Occipital lobe (tissue), 2 donors: Measurements from ENCODE around the gene AXIN1. TPM values are rescaled to one million over a fixed set of nuclear protein-coding genes. Genes with fewer than 3 reads are reported as not detected.
A peak's percentile ranks its signal among the peaks of the same experiment; 100 is the strongest.
"Not testable (repeated sequence)": the region's sequence is repeated elsewhere in the genome, so short reads cannot be mapped to it uniquely, and the experiment has no call there.

ENCODE experiments used
- DNase-seq: peaks from one replicate; lab custom pipeline; 2025; lab: John Stamatoyannopoulos, UW
- total RNA-seq: library from RNA; depleted of rRNA; stranded (reverse); fragments of >200 nt; gene quantifications from one replicate; pipeline ENCODE4 v1.2.3, GENCODE V29; 2014

The AXIN1 gene
- total RNA-seq, 1 donor from 2014 or later, result 18.7 TPM

DNA sequence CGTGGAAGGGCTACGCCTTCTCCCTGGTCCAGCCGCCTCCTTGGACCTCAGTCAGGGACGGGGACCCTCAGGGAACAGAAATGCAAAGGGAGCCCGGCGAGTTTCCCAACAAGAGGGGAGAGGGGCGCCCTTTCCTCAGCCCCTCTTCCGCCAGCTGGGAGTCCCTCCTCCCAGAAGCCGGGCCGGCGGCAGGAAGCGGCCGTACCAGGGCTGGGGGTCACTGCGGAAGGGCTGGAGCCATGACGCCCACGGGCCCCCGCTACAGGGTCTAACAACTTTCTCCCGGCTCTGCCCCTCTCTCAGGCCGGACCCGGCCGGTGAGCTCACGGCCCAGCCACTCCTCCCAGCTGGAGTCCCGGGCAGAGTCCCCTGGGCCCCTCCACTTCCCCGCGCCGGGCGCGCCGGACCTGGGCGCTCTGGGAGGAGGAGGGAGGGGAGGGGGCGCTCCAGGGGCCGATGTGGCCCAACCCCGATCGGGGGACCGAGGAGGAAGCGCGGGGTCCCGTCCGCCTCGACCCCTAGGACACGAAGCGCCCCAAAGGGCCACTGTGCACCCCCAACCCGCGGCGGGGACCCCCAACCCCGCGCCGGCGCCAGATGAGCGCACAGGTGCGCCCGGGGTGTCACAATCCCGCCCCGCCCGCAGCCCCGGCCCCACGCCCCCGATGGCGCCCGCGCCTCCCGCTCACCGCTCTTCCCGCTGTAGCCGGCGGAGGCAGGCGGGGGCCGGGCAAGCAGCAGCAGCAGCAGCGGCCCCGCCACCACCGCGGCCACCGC lies 28.7 kb upstream of the AXIN1 start:
- DNase-seq, result no peak

DNA sequence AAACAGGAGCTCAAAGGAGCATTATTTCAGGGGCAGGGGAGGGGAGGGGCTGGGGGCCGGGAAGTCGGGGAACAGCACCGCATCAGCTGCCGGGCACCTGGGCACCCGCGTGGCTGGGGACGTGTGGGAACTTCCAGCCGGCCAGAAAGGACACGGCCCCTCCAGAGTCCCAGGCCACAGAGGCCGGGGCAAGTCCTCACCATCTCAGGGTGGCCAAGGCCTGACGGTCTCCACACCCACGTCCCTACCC lies 28.2 kb upstream of the AXIN1 start:
- DNase-seq, result no peak

DNA sequence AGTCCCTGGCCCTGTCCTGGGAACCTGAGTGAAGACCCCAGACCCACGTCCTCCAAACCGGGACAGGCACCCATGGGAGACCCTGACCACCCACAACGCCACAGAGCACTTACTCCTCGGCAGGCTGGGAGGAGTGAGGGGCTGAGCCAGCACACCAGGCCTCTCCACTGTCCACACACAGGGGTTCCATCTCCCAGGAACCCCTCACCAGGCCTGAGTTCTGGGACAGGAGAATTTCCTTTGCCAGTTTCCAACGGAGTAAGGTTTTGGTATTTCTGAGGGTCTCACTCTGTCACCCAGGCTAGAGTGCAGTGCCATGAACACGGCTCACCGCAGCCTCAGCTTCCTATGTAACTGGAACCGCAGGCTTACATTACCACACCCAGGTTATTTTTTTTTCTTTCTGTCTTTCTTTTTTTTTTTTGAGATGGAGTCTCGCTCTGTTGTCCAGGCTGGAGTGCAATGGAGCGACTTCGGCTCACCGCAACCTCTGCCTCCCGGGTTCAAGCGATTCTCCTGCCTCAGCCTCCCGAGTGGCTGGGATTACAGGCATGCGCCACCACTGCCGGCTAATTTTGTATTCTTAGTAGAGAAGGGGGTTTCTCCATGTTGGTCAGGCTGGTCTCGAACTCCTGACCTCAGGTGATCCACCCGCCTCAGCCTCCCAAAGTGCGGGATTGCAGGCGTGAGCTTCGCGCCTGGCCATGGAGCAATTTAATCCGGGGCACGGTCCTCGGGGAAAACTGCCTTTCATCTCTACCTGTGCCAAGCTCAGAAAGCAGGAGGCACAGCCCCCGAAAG lies 27.6 kb upstream of the AXIN1 start:
- no peak for DNase-seq

DNA sequence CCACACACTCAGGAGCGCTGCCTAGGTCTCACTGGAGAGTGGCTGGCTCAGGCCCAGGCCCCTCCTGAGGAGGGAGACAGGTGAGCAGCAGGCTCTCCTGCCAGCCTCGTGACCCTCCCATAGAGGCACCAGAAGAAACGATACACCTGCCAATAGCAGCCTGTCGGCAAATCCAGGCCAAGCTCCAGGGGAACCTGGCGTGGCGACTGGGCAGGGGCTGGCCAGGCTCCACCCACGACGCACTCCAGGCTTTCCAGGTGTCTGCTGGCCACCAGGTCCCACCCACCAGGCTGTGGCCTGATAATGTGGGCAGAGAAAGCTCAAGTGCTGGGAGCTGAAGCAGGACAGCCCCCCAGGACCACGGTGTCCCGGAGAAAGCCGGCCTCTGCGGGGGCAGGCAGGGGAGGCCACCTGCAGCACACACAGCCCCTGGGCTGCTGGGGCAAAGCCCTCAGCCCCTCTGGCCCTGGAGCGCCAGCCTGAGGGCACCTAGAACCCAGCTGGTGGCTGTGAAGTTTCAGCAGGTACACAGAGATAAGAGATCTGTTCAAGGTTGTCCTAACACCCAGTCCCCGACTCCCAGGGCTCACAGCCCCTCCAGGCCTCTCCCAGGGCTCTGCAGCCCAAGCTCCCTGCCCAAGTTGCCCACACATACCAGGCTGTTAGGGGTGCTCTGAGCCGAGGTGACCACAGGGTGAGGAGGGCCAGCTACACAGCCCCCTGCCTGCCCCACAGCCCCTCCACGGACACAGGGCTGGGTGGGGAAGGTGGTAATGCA lies 26.8 kb upstream of the AXIN1 start:
- no peak for DNase-seq

GRCh38 chr16:378821-379182 lies 26.3 kb upstream of the AXIN1 start:
- DNase-seq, result no peak

- DNase-seq, result not testable (repeated sequence)
Measured at GRCh38 chr16:378113-378820, 25.7 kb upstream of the AXIN1 start.

GRCh38 chr16:377419-377951 lies 25.0 kb upstream of the AXIN1 start:
- no peak for DNase-seq

DNA sequence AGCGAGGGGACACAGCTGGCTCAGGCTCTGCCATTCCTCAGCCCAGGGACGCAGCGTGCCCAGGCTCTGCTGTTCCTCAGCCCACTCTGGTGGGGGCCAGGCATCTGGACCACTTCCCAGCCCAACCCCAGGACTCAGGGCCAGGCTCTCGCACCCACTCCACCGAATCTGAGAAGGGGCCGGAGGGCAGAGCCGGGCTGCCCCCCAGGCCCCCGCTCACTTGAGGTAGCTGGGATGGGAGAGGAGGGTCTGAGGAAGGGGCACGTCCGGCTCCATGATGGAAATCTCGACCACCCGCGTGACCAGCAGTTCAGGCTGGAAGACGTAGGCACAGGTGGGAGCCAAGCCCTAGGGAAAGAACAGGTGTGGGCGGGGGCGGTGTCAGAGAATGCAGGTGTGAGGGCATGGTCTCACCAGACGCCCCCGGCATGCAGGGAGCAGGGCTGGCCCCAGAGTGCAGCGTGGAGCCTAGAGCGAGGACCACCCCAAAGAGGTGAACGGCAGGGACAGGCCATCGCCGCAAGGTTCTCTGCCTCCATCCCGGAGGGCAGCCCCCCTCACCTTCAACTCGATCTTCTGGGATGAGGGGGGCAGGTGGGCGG lies 24.4 kb upstream of the AXIN1 start:
- no peak for DNase-seq

DNA sequence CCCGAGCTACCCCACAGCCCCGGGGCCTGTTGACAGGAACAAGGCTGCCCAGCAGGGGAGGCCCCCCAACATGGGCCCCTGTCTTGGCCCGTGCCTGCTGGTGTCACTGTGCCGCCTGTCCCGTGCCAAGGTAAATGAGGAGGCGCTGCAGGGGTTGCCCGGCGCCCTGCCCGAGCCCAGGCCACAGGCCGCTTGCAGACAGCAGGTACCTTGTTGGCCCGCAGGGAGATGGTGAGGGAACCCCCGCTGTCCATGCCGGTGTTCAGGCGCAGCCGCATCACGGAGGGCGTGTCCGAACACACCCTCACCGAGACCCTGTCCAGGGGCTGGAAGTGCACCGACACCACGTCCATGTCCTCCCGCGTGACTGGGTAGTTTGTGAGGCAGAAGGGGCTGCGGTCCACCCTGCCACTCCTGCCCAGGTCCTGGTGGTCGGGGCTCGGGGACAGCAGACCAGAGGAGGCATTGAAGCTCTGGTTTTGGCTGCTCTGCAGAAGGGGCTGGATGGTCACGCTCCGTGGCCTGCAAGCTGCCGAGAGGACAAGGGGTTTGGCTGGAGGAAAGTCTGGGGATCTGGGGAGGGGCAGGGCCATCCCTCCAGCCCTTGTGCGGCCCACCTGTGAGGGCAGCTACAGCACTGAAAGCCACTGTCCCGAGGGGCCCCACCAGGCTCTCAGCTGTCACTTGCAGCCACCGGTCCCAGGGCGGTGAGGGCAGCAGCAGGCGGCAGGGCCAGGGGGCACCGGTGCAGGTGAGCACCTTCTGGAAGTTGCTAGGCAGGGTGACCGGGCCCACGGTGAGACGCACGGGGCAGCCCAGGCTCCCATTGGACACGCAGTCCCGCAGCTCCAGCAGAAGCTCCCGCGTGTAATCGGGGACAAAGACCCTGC lies 23.6 kb upstream of the AXIN1 start:
- DNase-seq, result no peak

GRCh38 chr16:375212-375611 lies 22.7 kb upstream of the AXIN1 start:
- no peak for DNase-seq

- no peak for DNase-seq
Measured at GRCh38 chr16:374616-374926, 22.0 kb upstream of the AXIN1 start.

- DNase-seq, result no peak
Measured at GRCh38 chr16:373848-374615, 21.5 kb upstream of the AXIN1 start.

DNA sequence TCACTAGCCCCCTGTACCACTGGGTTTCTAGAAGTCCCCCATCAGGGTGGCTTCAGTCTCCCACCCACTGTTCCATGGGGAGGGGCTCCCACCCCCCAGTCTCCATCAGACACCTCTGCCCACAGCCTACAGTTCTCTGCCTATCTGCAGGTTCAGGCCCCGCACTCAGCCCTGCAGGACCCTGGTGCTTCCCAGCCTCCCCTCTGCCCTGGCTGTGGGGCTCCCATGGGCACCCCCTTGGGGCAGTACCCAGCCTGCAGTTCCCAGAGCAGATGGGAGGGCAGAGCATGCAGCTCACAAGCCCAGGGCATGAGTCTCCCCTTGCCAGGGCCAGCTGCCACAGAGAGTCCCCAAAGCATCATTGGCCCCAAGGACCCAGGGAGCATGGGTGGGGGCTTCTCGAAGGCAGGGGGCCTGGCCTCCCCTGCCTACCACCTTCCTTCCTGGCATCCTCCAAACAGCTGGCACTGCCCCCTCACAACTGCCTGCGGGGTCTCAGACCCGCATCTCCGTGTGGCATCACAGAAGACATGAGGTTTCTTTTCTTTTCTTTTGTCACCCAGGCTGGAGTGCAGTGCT lies 20.6 kb upstream of the AXIN1 start:
- no peak for DNase-seq

DNA sequence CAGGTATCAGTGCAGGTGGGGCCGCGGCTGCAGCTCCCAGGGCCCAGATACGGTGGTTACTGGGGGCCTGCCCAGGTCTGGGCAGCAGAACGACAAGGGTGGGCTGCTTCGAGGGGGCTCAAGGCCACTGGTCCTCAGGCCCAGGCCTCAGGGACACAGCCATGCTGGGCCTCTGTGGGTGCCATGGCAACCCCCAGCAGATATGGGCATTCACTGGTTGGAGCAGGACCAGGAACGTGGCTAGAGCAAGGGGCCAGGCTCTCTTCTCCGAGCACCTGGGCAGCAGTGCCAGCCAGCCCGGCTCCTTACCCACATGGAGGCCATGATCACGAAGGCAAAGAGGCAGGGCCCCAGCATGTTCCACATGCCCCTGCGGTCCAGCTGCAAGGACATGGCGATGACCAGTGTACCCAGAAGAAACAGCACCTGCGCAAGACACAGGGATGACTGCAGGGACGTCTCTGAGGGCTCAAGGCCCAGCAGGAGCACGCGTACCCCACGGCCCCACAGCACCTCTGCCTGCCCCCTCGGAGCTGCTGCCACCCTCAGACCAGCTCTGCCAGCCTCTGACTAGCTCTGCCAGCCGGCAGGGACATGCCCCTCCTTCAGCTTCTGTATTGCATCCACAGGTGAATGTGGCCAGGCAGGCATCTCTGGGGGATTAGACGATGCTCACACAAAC lies 19.9 kb upstream of the AXIN1 start:
- no peak for DNase-seq

DNA sequence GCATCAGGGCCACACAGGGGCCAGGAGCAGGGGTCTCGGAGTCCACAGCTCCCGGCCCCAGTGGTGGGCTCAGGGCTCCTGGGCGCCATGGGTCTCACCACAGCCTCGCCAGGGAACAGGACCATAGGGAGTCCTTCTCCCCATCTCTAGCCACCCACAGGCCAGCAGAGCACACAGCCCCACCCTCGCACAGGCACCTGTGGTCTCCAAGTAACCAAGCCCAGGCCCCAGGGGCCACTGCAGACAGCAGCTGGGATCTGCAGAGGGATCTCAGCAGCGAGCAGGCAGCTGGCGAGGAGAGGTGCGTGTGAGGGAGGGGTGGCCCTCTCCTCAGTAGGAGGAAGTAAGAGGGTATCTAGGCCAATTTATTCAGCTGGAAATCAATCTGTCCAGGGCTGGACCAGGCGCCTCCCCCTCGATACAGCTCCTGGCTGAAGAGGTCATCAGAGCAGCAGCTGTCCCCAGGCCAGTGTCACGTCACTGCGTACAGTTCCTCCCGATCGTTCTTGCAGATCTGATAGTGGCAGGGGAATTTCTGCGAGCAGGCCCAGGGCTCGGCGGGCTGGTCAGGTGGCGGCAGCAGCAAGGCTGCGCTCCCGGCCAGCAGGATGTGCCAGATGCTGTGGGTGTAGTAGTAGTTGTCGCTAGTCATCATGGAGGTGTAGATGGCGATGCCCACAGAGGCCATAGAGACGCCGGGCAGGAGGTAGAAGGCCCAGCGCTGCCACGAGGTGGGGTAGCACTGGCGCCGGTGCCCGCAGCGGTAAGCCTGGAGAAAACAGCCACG lies 19.2 kb upstream of the AXIN1 start:
- DNase-seq, result no peak

- DNase-seq, result no peak
Measured at GRCh38 chr16:370979-371514, 18.5 kb upstream of the AXIN1 start.

DNA sequence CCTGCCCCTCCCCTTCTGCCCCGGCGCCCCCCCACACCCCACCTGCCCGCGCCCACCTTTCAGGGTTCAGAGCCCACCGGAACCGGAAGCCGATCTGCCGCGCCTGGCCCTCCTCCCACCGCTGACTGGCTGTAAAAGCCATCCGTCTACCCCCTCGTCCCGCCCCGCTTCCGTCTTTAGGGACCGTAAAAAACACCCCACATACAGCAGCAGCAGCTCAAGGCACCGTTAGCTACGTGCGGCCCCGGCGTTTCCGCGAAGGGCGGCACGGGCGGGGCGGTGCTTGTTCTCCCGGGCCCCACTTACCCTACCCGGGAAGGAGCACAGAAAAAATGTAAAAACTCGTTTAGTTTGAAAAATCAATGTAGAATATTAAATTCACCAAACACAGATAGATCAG lies 17.9 kb upstream of the AXIN1 start, which contains the start of gene MRPL28:
MRPL28 (minus strand) TSS at position 96 of the 400 bp plus-strand sequence. CDS start 320 bp downstream, outside the sequence.
- peak; percentile 91 for DNase-seq
